ENCODE results near the gene HDAC8. TPM values are rescaled to one million over a fixed set of nuclear protein-coding genes. Genes with fewer than 3 reads are reported as not detected.

HDAC8 gene
- polyA plus RNA-seq, 1 donor, result 26.5 TPM

DNA sequence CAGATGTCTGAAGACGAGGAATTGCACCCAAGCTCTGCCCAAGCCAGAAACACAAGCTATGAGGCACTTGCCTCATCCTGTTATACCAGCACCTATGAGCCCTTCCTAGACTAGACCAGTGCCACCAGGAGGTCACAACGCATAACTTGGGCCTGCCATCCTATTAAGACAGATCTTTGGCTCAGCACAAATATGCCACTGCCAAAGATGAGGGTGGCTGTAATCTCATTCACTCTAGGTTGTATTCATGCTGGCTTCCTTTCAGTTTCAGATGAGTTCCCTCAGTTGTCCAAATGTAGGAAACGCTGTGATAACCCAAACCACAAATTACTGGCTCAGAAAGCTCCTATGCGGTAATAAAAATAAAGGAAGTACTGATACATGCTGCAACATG lies 190.4 kb downstream of the HDAC8 start:
- Histone ChIP-seq H3K27ac (ENCODE audit: low read length) (no peak overlapping the region), H3K4me3 (ENCODE audit: low read length) (no peak overlapping the region)

DNA sequence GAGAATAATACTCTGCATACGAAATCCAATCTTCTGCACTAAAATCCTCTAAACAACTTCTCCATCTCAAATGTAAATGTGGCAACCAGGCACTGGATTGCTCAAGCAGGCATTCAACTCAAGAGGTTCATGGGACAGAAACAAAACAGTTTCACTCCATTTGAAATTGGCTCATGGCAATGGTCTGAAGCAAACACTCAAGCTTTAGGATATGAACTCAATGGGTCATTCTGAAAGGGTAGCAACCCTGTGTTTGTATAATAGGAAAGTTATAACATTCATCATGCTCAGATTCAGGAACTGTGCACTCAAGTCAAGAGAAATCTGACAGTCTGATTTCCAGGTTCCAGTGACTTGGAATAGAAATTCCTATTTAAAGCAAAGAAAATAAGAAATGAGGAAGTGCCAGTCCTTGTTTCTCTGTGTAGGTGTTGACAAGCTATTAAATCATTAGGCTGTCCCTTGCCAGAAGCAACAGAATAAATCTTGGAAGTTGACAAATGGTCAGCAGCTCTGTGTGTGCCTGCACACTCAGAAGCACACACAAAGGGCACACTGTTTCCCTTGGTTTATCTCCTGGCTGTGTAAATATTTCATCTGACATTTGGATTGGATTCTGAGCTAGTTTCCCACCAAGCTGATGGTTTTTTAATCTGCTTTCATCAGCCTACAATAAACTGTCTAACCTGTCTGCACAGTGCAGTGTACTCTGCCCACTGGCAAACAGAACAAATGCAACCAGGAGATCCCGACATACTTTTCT lies 191.0 kb downstream of the HDAC8 start:
- no CpG with 5 or more reads among the region's 2 CpGs for WGBS (ENCODE audit: insufficient coverage, low lambda C conversion rate)
- no peaks in the 10 kb centered on the region for H3K27me3 ChIP-seq (ENCODE audit: control insufficient read depth, insufficient read depth, low read length)
- H3K9me3 ChIP-seq (ENCODE audit: control insufficient read depth, low read depth, low read length), result no peaks in the 10 kb centered on the region
- H3K4me3 ChIP-seq (ENCODE audit: low read length), result no peak overlapping the region
- no peaks in the 10 kb centered on the region for H3K4me1 ChIP-seq (ENCODE audit: control insufficient read depth, insufficient read depth, low read length)
- H3K27ac ChIP-seq (ENCODE audit: low read length), result no peak overlapping the region
- peak in 1 of 2 donors; percentile 8 for DNase-seq
- H3K36me3 ChIP-seq (ENCODE audit: control insufficient read depth, insufficient read depth, low read length), result no peaks in the 10 kb centered on the region

More for the DNA sequence above, 190.4 kb downstream of the HDAC8 start:
- no peak for DNase-seq
- no peaks in the 10 kb centered on the region for H3K27me3 ChIP-seq (ENCODE audit: control insufficient read depth, insufficient read depth, low read length)
- H3K4me1 ChIP-seq (ENCODE audit: control insufficient read depth, insufficient read depth, low read length), result no peaks in the 10 kb centered on the region
- H3K9me3 ChIP-seq (ENCODE audit: control insufficient read depth, low read depth, low read length), result no peaks in the 10 kb centered on the region
- WGBS (ENCODE audit: insufficient coverage, low lambda C conversion rate), result no CpG with 5 or more reads among the region's 4 CpGs
- no peaks in the 10 kb centered on the region for H3K36me3 ChIP-seq (ENCODE audit: control insufficient read depth, insufficient read depth, low read length)

DNA sequence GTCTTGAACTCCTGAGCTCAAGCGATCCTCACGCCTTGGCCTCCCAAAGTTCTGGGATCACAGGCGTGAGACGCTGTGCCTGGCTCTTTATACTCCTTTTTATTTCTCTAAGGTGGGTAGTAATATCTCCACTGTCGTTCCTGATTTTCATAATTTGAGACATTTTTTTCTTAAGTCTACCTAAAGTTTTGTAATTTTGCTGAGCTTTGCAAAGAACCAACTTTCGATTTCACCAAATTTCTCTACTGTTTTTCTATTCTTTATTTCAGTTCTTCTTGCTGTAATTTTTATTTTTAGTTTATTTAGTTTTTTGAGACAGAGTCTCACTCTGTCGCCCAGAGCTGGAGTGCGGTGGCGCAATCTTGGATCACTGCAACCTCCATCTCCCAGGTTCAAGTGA lies 196.5 kb downstream of the HDAC8 start:
- no peaks in the 10 kb centered on the region for H3K9me3 ChIP-seq (ENCODE audit: control insufficient read depth, low read depth, low read length)
- no peak for DNase-seq
- H3K36me3 ChIP-seq (ENCODE audit: control insufficient read depth, insufficient read depth, low read length), result peaks cover 2% of the 10 kb centered on the region
- WGBS (ENCODE audit: insufficient coverage, low lambda C conversion rate), result no CpG with 5 or more reads among the region's 9 CpGs
- no peak overlapping the region for H3K4me3 ChIP-seq (ENCODE audit: low read length)
- H3K27ac ChIP-seq (ENCODE audit: low read length), result no peak overlapping the region
- no peaks in the 10 kb centered on the region for H3K4me1 ChIP-seq (ENCODE audit: control insufficient read depth, insufficient read depth, low read length)
- no peaks in the 10 kb centered on the region for H3K27me3 ChIP-seq (ENCODE audit: control insufficient read depth, insufficient read depth, low read length)

DNA sequence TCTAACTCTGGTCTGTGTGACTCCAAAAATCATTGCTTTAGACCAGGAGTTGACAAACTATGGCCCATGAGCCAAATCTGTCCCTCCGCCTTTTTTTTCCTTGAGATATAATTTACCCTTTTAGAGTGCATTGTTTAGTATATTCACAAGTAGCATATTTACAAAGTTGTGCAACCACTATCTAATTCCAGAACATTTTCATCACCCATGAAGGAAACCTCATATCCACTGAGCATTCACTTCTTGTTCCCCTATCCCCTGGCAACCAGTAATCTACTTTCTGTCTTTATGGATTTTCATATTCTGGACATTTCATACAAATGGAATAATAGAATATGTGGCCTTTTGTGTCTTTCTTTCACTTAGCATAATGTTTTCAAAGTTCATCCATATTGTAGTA lies 199.5 kb downstream of the HDAC8 start:
- Histone ChIP-seq H3K27ac (ENCODE audit: low read length) (no peak overlapping the region), H3K27me3 (ENCODE audit: control insufficient read depth, insufficient read depth, low read length) (no peaks in the 10 kb centered on the region), H3K9me3 (ENCODE audit: control insufficient read depth, low read depth, low read length) (no peaks in the 10 kb centered on the region), H3K4me3 (ENCODE audit: low read length) (no peak overlapping the region), H3K36me3 (ENCODE audit: control insufficient read depth, insufficient read depth, low read length) (peaks cover 2% of the 10 kb centered on the region), H3K4me1 (ENCODE audit: control insufficient read depth, insufficient read depth, low read length) (no peaks in the 10 kb centered on the region)
- DNase-seq, result no peak
- whole genome bisulfite sequencing (ENCODE audit: insufficient coverage, low lambda C conversion rate), result no CpG with 5 or more reads among the region's 1 CpG

DNA sequence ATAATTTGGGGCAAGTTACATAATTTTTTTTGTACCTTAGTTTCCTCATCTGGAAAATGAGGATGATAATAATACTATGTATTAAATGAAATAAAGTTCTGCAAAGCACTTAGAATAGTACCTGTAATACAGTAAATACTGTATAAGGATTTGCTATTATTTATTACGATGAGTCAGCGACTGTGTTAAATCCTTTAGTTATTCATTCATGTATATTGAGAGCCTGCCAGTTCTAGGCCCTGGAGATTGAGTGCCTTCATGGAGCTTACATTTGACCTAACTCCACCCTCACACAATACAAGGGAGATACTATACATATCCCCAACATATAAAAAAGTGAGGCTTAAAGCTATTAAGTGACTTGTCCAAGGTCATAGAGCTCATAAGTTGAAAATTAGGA lies 199.9 kb downstream of the HDAC8 start:
- WGBS (ENCODE audit: insufficient coverage, low lambda C conversion rate), result no CpG with 5 or more reads among the region's 2 CpGs
- Histone ChIP-seq H3K27ac (ENCODE audit: low read length) (no peak overlapping the region), H3K9me3 (ENCODE audit: control insufficient read depth, low read depth, low read length) (no peaks in the 10 kb centered on the region), H3K4me1 (ENCODE audit: control insufficient read depth, insufficient read depth, low read length) (no peaks in the 10 kb centered on the region), H3K36me3 (ENCODE audit: control insufficient read depth, insufficient read depth, low read length) (peaks cover 2% of the 10 kb centered on the region), H3K4me3 (ENCODE audit: low read length) (no peak overlapping the region), H3K27me3 (ENCODE audit: control insufficient read depth, insufficient read depth, low read length) (no peaks in the 10 kb centered on the region)
- no peak for DNase-seq

DNA sequence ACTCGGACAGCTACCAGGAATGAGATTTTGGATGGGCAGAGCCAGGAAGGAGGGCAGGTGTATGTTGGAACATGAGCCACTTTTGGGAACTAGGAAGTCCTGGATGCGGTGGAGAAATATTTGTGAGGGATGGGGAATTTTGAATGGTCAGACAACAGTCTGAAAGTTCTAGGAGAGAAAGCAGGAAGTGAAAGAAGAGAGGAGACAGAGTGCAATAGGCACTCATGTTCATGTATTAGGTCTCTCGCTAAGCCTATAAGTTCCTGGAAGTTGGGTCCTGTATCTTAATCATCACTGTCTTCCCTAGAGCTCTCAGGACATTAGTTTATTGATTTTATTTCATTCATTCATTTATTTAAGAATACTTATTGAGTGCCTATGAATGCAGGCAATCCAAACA lies 201.2 kb downstream of the HDAC8 start:
- DNase-seq, result no peak

DNA sequence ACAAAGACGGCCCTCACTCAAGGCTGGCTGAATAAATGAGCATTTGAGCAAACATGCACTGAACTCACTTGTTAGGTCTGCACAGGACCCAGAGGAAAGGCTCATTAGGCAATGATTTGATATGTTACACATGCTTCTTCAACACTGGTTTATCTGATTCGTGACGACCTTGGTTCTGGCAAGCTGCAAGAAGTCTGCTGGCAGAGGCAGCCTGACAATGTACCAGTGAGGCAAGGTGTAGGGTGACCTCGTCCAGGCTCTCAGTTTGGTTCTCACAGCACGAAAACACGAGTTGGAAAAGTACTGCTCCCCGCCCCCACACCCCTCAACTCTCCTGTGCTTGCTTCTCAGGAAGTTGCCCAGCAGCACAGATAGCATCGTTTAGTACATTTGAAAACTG lies 203.8 kb downstream of the HDAC8 start:
- Histone ChIP-seq H3K36me3 (ENCODE audit: control insufficient read depth, insufficient read depth, low read length) (no peaks in the 10 kb centered on the region), H3K27me3 (ENCODE audit: control insufficient read depth, insufficient read depth, low read length) (no peaks in the 10 kb centered on the region), H3K4me1 (ENCODE audit: control insufficient read depth, insufficient read depth, low read length) (no peaks in the 10 kb centered on the region), H3K4me3 (ENCODE audit: low read length) (no peak overlapping the region), H3K9me3 (ENCODE audit: control insufficient read depth, low read depth, low read length) (no peaks in the 10 kb centered on the region), H3K27ac (ENCODE audit: low read length) (no peak overlapping the region)
- WGBS (ENCODE audit: insufficient coverage, low lambda C conversion rate), result no CpG with 5 or more reads among the region's 8 CpGs
- no peak for DNase-seq

More for the DNA sequence above, 201.2 kb downstream of the HDAC8 start:
- Histone ChIP-seq H3K4me3 (ENCODE audit: low read length) (no peak overlapping the region), H3K36me3 (ENCODE audit: control insufficient read depth, insufficient read depth, low read length) (peaks cover 2% of the 10 kb centered on the region), H3K27me3 (ENCODE audit: control insufficient read depth, insufficient read depth, low read length) (no peaks in the 10 kb centered on the region), H3K27ac (ENCODE audit: low read length) (no peak overlapping the region), H3K9me3 (ENCODE audit: control insufficient read depth, low read depth, low read length) (no peaks in the 10 kb centered on the region), H3K4me1 (ENCODE audit: control insufficient read depth, insufficient read depth, low read length) (no peaks in the 10 kb centered on the region)
- no CpG with 5 or more reads among the region's 3 CpGs for WGBS (ENCODE audit: insufficient coverage, low lambda C conversion rate)

DNA sequence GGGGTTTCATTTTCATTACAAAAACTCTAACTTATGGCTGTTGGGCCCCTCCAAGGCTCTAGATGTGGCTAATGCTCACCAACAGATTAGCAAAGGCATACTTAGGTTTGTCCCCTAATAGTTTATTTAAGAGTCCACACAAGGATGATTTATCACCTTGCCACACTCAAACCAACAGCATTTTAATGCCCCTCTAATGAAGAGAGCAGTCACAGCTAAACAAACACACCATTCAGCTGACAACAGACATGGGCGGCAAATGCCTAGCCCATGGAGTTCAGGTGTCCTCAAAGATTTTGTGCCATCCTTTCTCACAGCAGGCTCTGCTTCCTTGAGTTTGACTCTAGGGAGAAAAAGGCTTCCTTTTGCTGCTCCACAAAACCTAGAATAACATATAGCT lies 205.1 kb downstream of the HDAC8 start:
- Histone ChIP-seq H3K4me3 (ENCODE audit: low read length) (no peak overlapping the region), H3K27me3 (ENCODE audit: control insufficient read depth, insufficient read depth, low read length) (no peaks in the 10 kb centered on the region), H3K27ac (ENCODE audit: low read length) (no peak overlapping the region), H3K36me3 (ENCODE audit: control insufficient read depth, insufficient read depth, low read length) (no peaks in the 10 kb centered on the region), H3K4me1 (ENCODE audit: control insufficient read depth, insufficient read depth, low read length) (no peaks in the 10 kb centered on the region), H3K9me3 (ENCODE audit: control insufficient read depth, low read depth, low read length) (no peaks in the 10 kb centered on the region)
- no CpG with 5 or more reads among the region's 1 CpG for WGBS (ENCODE audit: insufficient coverage, low lambda C conversion rate)
- no peak for DNase-seq

DNA sequence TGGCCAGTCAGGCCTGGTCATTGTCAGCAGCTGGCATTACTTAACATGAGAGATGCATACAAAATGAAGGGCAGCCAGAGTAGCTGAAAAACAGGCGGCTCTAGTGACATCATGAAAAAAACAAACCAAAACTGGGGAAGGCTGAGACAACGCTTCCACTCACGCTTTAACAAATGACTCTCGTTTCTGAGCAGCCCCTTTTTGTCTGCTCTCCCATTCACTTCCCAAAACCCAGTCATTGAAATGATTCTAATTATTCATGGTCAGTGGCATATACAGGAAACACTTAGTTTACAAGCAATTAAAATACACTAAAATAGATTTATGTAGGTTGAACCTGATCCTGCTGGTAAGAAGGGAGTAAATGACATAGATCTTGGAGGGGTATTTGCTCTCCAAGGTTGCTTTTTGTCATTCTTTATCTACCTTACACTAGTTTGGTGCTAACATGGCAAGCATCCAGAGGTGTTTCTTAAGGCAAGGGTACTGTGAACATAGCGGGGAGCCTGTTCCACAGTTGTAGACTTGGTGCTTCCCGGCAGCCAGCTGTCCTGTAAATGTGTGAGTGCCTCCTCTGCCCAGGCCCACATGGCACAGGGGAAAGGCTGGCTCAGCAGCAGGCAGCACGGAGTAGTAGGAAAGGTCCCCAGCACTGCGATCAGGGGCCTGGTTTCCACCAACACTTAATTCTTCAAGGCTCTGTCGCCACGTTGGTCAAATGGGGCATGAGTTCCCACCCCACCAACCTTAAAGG lies 205.8 kb downstream of the HDAC8 start:
- DNase-seq, result no peak
- Histone ChIP-seq H3K27ac (ENCODE audit: low read length) (no peak overlapping the region), H3K4me3 (ENCODE audit: low read length) (no peak overlapping the region), H3K36me3 (ENCODE audit: control insufficient read depth, insufficient read depth, low read length) (no peaks in the 10 kb centered on the region), H3K9me3 (ENCODE audit: control insufficient read depth, low read depth, low read length) (no peaks in the 10 kb centered on the region), H3K27me3 (ENCODE audit: control insufficient read depth, insufficient read depth, low read length) (no peaks in the 10 kb centered on the region), H3K4me1 (ENCODE audit: control insufficient read depth, insufficient read depth, low read length) (no peaks in the 10 kb centered on the region)
- WGBS (ENCODE audit: insufficient coverage, low lambda C conversion rate), result no CpG with 5 or more reads among the region's 10 CpGs

DNA sequence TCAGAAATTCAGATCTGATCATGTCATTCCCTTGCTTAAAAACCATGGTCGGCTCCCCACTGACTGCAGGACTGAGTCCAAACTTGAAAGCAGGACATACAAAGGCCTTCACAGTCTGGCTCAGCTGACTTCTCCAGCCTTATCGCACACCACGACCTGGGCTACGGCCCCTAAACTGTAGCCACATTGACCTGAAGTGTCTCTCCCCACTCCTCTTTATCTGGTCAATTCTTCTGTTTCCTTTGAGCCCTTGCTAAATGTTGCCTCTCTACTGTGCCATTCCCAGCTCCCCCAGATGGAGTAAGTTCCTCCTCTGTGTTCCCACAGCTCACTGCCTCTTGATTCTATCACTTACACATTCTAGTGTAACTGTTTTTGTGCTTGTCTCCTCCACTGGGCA lies 206.5 kb downstream of the HDAC8 start:
- Histone ChIP-seq H3K4me1 (ENCODE audit: control insufficient read depth, insufficient read depth, low read length) (no peaks in the 10 kb centered on the region), H3K27ac (ENCODE audit: low read length) (no peak overlapping the region), H3K9me3 (ENCODE audit: control insufficient read depth, low read depth, low read length) (no peaks in the 10 kb centered on the region), H3K36me3 (ENCODE audit: control insufficient read depth, insufficient read depth, low read length) (no peaks in the 10 kb centered on the region), H3K4me3 (ENCODE audit: low read length) (no peak overlapping the region), H3K27me3 (ENCODE audit: control insufficient read depth, insufficient read depth, low read length) (no peaks in the 10 kb centered on the region)
- DNase-seq, result no peak
- WGBS (ENCODE audit: insufficient coverage, low lambda C conversion rate), result no CpG with 5 or more reads among the region's 4 CpGs
